ENCODE data around the gene FBXO38. TPM values are rescaled to one million over a fixed set of nuclear protein-coding genes. Genes with fewer than 3 reads are reported as not detected.
A peak's percentile ranks its signal among the peaks of the same experiment; 100 is the strongest.

Gene FBXO38
- total RNA-seq, 1 experiment from 2014 or later, result 34.5 TPM

DNA sequence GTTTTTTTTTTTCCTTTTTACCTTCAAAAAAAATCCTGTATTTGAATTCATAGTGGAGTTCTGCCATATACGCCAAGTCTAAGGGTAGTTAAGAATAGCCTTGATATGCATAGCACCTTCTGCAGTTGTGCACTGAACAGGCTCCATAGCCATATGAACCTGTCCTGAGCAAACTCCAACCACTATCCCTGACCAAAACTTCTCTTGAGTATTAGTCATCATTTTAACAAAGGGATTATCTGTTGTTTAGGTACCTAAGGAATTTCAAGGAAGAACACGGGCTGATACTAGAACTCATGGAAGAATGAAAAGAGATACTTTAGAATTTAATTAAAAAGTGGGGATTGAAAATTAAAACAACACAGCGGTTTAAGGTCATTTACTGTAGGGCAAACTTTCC is 1.9 kb upstream of the FBXO38 start:
- H3K4me3 ChIP-seq (ENCODE audit: low read depth in 2 of 2, low read length in 2 of 2), result no peak overlapping the region
- in situ Hi-C loops (cut with HindIII; ENCODE audit: low pct_unique_long_range_greater_than_20kb, low sequenced_read_pairs) (no loop called here), intact Hi-C loops (cut with micrococcal nuclease; ENCODE audit: unreplicated experiment) (no loop called here)
- H3K9me3 ChIP-seq (ENCODE audit: control insufficient read depth, insufficient read depth, low read depth, low read length), result no peaks in the 10 kb centered on the region
- H3K27me3 ChIP-seq (ENCODE audit: control insufficient read depth, insufficient read depth, low read length), result no peaks in the 10 kb centered on the region
- H3K27ac ChIP-seq (ENCODE audit: low read length), result no peak overlapping the region
- peaks cover 10% of the 10 kb centered on the region; the same call in 1 of the 2 replicates for H3K4me1 ChIP-seq (ENCODE audit: control insufficient read depth, insufficient read depth, low read length)
- DNase-seq (ENCODE audit: low read depth, low spot score) (no peak), ATAC-seq (no peak)
- CTCF ChIA-PET, result no interaction called here
- BruUV-seq (replicated peaks), result no TSS peak
- TF ChIP-seq SIN3A (IDR thresholded peaks at IDR 0.05; ENCODE audit: borderline replicate concordance, insufficient read depth, low read depth, low read length) (no peak), TCF7L2 (IDR thresholded peaks at IDR 0.05; ENCODE audit: low read depth, low read length) (no peak)
- POLR2A ChIA-PET, result no interaction called here
- H3K36me3 ChIP-seq (ENCODE audit: control insufficient read depth, insufficient read depth, low read length), result no peaks in the 10 kb centered on the region; the same call in 1 of the 2 replicates

DNA sequence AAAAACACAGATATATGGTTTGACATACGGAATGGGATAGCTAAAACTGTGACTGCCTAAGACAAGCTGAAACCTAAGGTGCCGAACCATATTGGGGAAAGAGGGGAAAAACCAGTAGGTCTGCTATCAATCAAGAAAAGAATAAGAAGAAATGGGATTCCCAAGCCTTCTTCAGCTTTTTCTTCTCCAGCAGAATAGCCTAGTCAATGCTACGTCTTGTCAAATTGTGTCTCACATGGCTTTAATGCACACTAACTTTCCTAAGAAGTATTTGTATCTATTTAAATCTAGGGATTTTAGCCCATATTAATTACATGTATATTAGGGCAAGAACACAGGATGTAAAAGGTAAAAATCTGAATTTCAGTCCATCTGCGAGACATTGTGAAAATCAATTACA is 797 bp upstream of the FBXO38 start:
- TF ChIP-seq POLR2AphosphoS5 (IDR thresholded peaks at IDR 0.05; ENCODE audit: low read depth, low read length) (no peak), TCF7L2 (IDR thresholded peaks at IDR 0.05; ENCODE audit: low read depth, low read length) (no peak), SIN3A (IDR thresholded peaks at IDR 0.05; ENCODE audit: borderline replicate concordance, insufficient read depth, low read depth, low read length) (no peak)
- TF ChIP-seq, protein P1, sequence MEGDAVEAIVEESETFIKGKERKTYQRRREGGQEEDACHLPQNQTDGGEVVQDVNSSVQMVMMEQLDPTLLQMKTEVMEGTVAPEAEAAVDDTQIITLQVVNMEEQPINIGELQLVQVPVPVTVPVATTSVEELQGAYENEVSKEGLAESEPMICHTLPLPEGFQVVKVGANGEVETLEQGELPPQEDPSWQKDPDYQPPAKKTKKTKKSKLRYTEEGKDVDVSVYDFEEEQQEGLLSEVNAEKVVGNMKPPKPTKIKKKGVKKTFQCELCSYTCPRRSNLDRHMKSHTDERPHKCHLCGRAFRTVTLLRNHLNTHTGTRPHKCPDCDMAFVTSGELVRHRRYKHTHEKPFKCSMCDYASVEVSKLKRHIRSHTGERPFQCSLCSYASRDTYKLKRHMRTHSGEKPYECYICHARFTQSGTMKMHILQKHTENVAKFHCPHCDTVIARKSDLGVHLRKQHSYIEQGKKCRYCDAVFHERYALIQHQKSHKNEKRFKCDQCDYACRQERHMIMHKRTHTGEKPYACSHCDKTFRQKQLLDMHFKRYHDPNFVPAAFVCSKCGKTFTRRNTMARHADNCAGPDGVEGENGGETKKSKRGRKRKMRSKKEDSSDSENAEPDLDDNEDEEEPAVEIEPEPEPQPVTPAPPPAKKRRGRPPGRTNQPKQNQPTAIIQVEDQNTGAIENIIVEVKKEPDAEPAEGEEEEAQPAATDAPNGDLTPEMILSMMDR (IDR thresholded peaks at IDR 0.05), result no peak
- TF ChIP-seq, protein P2, sequence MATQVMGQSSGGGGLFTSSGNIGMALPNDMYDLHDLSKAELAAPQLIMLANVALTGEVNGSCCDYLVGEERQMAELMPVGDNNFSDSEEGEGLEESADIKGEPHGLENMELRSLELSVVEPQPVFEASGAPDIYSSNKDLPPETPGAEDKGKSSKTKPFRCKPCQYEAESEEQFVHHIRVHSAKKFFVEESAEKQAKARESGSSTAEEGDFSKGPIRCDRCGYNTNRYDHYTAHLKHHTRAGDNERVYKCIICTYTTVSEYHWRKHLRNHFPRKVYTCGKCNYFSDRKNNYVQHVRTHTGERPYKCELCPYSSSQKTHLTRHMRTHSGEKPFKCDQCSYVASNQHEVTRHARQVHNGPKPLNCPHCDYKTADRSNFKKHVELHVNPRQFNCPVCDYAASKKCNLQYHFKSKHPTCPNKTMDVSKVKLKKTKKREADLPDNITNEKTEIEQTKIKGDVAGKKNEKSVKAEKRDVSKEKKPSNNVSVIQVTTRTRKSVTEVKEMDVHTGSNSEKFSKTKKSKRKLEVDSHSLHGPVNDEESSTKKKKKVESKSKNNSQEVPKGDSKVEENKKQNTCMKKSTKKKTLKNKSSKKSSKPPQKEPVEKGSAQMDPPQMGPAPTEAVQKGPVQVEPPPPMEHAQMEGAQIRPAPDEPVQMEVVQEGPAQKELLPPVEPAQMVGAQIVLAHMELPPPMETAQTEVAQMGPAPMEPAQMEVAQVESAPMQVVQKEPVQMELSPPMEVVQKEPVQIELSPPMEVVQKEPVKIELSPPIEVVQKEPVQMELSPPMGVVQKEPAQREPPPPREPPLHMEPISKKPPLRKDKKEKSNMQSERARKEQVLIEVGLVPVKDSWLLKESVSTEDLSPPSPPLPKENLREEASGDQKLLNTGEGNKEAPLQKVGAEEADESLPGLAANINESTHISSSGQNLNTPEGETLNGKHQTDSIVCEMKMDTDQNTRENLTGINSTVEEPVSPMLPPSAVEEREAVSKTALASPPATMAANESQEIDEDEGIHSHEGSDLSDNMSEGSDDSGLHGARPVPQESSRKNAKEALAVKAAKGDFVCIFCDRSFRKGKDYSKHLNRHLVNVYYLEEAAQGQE (IDR thresholded peaks at IDR 0.05; ENCODE audit: insufficient read depth in 1 of 2, low read depth in 2 of 2, low read length in 1 of 2), result no peak
- intact Hi-C loops (cut with micrococcal nuclease; ENCODE audit: unreplicated experiment) (no loop called here), in situ Hi-C loops (cut with HindIII; ENCODE audit: low pct_unique_long_range_greater_than_20kb, low sequenced_read_pairs) (no loop called here)
- H3K27me3 ChIP-seq (ENCODE audit: control insufficient read depth, insufficient read depth, low read length), result no peaks in the 10 kb centered on the region
- TSS peak; percentile 94 for BruUV-seq (replicated peaks)
- H3K4me1 ChIP-seq (ENCODE audit: control insufficient read depth, insufficient read depth, low read length), result peaks cover 10% of the 10 kb centered on the region; the same call in 1 of the 2 replicates
- H3K9me3 ChIP-seq (ENCODE audit: control insufficient read depth, insufficient read depth, low read depth, low read length), result no peaks in the 10 kb centered on the region
- no peak for ATAC-seq
- DNase-seq (ENCODE audit: low read depth, low spot score), result no peak
- peak overlapping the region; percentile 87 to 94 for H3K4me3 ChIP-seq (ENCODE audit: low read depth in 2 of 2, low read length in 2 of 2)
- CTCF ChIA-PET, result no interaction called here
- POLR2A ChIA-PET, result no interaction called here
- no peaks in the 10 kb centered on the region; the same call in 1 of the 2 replicates for H3K36me3 ChIP-seq (ENCODE audit: control insufficient read depth, insufficient read depth, low read length)
- peak overlapping the region; percentile 93 for H3K27ac ChIP-seq (ENCODE audit: low read length)

DNA sequence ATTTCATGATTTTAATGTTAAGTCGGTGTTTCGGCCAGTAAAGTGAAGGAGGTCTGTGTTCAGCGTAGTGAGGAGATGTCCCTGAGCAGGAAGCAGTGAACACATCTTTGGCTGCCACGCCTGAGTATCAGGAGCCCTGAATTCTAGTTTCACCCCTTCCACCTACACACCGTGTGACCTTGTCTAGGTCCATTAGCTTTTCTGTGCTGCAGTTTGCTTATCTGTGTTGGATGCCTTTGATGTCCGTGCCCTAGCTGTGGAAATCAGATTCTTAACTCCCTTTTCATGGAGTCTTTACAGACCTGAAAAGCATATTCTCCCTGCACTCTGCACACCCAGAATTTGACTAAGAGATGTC is 601 bp downstream of the FBXO38 start:
- CTCF ChIA-PET, result no interaction called here
- H3K4me3 ChIP-seq (ENCODE audit: low read depth in 2 of 2, low read length in 2 of 2), result peak overlapping the region; percentile 87 to 94
- H3K27ac ChIP-seq (ENCODE audit: low read length), result peak overlapping the region; percentile 93
- in situ Hi-C loops (cut with HindIII; ENCODE audit: low pct_unique_long_range_greater_than_20kb, low sequenced_read_pairs), result no loop called here
- no peak for DNase-seq (ENCODE audit: low read depth, low spot score)
- H3K9me3 ChIP-seq (ENCODE audit: control insufficient read depth, insufficient read depth, low read depth, low read length), result no peaks in the 10 kb centered on the region
- no peaks in the 10 kb centered on the region; the same call in 1 of the 2 replicates for H3K36me3 ChIP-seq (ENCODE audit: control insufficient read depth, insufficient read depth, low read length)
- POLR2A ChIA-PET, result interaction anchor here (0.7 kb wide), 1 partner anchor 9 kb away, joined by 3 read pairs; no protein-coding TSS in a partner anchor
- TF ChIP-seq, protein P2 (IDR thresholded peaks at IDR 0.05; ENCODE audit: insufficient read depth in 1 of 2, low read depth in 2 of 2, low read length in 1 of 2), result no peak
- peak; percentile 45; the same call in 1 of the 2 replicates for TF ChIP-seq TCF7L2 (IDR thresholded peaks at IDR 0.05; ENCODE audit: low read depth, low read length)
- peaks cover 10% of the 10 kb centered on the region; the same call in 1 of the 2 replicates for H3K4me1 ChIP-seq (ENCODE audit: control insufficient read depth, insufficient read depth, low read length)
- intact Hi-C loops (cut with micrococcal nuclease; ENCODE audit: unreplicated experiment), result no loop called here
- peak; percentile 24; the same call in 1 of the 2 replicates for ATAC-seq
- H3K27me3 ChIP-seq (ENCODE audit: control insufficient read depth, insufficient read depth, low read length), result no peaks in the 10 kb centered on the region
- no TSS peak for BruUV-seq (replicated peaks)

Measured in Panc1 (cell line).